HCEC 1CT (cell line): Measurements from ENCODE around the gene INHA.

ENCODE experiments used
- DNase-seq: peaks from one replicate; pipeline ENCODE4 v3.0.0-alpha.2; 2017

Gene INHA

GRCh38 chr2:219576505-219577388 lies 4.6 kb downstream of the INHA start:
- no peak for DNase-seq

- DNase-seq, result peak; percentile 15
Measured at GRCh38 chr2:219578811-219579613, 6.9 kb downstream of the INHA start.

GRCh38 chr2:219581346-219581745 lies 9.2 kb downstream of the INHA start:
- no peak for DNase-seq

- DNase-seq, result no peak
Measured at GRCh38 chr2:219591091-219591490, 19.0 kb downstream of the INHA start.

- no peak for DNase-seq
Measured at GRCh38 chr2:219592736-219593135, 20.6 kb downstream of the INHA start.

GRCh38 chr2:219593154-219593553 lies 21.0 kb downstream of the INHA start:
- DNase-seq, result no peak

GRCh38 chr2:219595256-219595655 lies 23.1 kb downstream of the INHA start:
- DNase-seq, result no peak

GRCh38 chr2:219596954-219597551 lies 24.9 kb downstream of the INHA start:
- no peak for DNase-seq

GRCh38 chr2:219597552-219598307 lies 25.6 kb downstream of the INHA start, which contains the start of gene STK11IP:
TSS of gene STK11IP (plus strand) at chr2:219597857. CDS start at chr2:219598120, 263 bp downstream.
- peak; percentile 97 for DNase-seq

- DNase-seq, result no peak
Measured at GRCh38 chr2:219598308-219599078, 26.4 kb downstream of the INHA start.

- no peak for DNase-seq
Measured at GRCh38 chr2:219603771-219604170, 31.7 kb downstream of the INHA start.

GRCh38 chr2:219605607-219605954 lies 33.5 kb downstream of the INHA start:
- DNase-seq, result no peak

- DNase-seq, result no peak
Measured at GRCh38 chr2:219607931-219608330, 35.8 kb downstream of the INHA start.

GRCh38 chr2:219608399-219608964 lies 36.4 kb downstream of the INHA start:
- no peak for DNase-seq

GRCh38 chr2:219609149-219609750 lies 37.1 kb downstream of the INHA start:
- no peak for DNase-seq

- DNase-seq, result no peak
Measured at GRCh38 chr2:219611306-219611705, 39.2 kb downstream of the INHA start.

- no peak for DNase-seq
Measured at GRCh38 chr2:219611866-219612576, 39.9 kb downstream of the INHA start.

GRCh38 chr2:219612577-219613286 lies 40.6 kb downstream of the INHA start:
- DNase-seq, result no peak

GRCh38 chr2:219613461-219614070 lies 41.5 kb downstream of the INHA start:
- no peak for DNase-seq
